ENCODE measurements around the gene IKZF2.

IKZF2 gene

DNA sequence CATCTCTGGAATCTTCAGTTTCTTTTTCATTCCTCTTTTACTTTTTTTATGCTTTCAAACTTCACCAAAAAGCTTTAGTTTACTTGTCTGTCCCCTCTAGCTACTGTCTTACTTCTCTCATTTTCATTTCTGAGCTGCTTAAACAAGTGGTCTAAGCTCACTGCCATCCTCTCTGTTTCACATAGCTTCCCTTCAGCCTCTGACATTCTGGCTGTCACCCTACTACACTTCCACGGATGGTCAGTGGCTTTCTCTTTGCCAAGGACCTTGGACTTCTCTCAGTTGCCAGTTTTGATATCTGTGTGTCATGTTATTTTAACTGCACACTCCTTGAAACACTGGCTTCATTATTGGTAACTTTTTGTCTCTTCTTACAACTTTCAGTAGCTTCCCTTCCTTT lies 176.1 kb downstream of the IKZF2 start:
- no peak overlapping the region for H3K27ac ChIP-seq
- TF ChIP-seq CTCF (IDR thresholded peaks at IDR 0.05) (no peak), ZFX (IDR thresholded peaks at IDR 0.05; ENCODE audit: borderline replicate concordance) (no peak)

GRCh38 chr2:212974692-212975091 lies 176.7 kb downstream of the IKZF2 start:
- H3K27ac ChIP-seq: no peak overlapping the region
- no peak for TF ChIP-seq ZFX (IDR thresholded peaks at IDR 0.05; ENCODE audit: borderline replicate concordance)
- TF ChIP-seq CTCF (IDR thresholded peaks at IDR 0.05): no peak

- no peak for TF ChIP-seq ZFX (IDR thresholded peaks at IDR 0.05; ENCODE audit: borderline replicate concordance)
- no peak for TF ChIP-seq CTCF (IDR thresholded peaks at IDR 0.05)
- no peak overlapping the region for H3K27ac ChIP-seq
Observed at GRCh38 chr2:212973347-212973746, 178.1 kb downstream of the IKZF2 start.

GRCh38 chr2:212970132-212970531 lies 181.3 kb downstream of the IKZF2 start:
- H3K27ac ChIP-seq: no peak overlapping the region
- no peak for TF ChIP-seq CTCF (IDR thresholded peaks at IDR 0.05)
- TF ChIP-seq ZFX (IDR thresholded peaks at IDR 0.05; ENCODE audit: borderline replicate concordance): no peak

- H3K27ac ChIP-seq: no peak overlapping the region
- TF ChIP-seq CTCF (IDR thresholded peaks at IDR 0.05) (no peak), ZFX (IDR thresholded peaks at IDR 0.05; ENCODE audit: borderline replicate concordance) (no peak)
Observed at GRCh38 chr2:212968284-212969081, 182.9 kb downstream of the IKZF2 start.

DNA sequence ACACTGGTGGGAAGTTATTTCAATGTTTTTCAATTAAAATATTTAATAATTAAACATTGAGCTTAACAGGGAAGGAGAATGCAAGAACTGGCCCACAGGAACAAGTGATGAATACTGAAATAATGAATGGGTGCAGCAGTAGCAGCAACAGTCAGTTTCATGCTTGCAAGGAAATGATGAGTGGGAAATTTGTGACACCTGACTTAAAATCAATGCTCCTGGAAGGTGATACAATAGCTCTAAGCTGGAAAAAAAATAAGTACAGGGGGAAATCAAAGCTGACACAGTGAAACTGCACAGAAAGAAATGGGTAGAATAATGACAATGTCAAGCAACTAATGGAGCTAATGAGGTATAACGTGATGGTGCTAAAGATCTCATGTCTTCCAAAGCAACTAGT lies 184.5 kb downstream of the IKZF2 start:
- TF ChIP-seq ZFX (IDR thresholded peaks at IDR 0.05; ENCODE audit: borderline replicate concordance) (no peak), CTCF (IDR thresholded peaks at IDR 0.05) (no peak)
- H3K27ac ChIP-seq: no peak overlapping the region

DNA sequence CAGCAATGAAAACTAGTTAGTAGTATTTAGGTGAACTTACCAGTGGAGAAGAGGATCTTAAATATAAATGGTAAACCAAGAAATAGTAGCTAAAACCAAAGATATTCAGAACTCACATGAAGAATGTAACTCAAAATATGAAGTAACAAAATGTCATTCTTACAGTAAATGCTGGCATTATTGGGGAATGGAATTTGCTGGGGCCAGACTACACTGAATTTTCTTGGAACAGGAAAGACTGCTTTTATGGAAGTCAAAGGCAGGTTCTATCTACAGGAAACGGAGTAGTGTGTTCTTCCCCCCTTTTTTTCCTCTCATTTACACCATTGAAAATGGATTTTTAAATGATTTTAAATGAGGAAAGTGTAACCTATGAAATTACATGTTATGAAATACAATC lies 188.7 kb downstream of the IKZF2 start:
- H3K27ac ChIP-seq: no peak overlapping the region

More for the DNA sequence above, 188.7 kb downstream of the IKZF2 start:
- TF ChIP-seq CTCF (IDR thresholded peaks at IDR 0.05): no peak
- no peak for TF ChIP-seq ZFX (IDR thresholded peaks at IDR 0.05; ENCODE audit: borderline replicate concordance)
